Smooth muscle cell (in vitro differentiated cells): ENCODE results near the gene EIF1. TPM values are rescaled to one million over a fixed set of nuclear protein-coding genes. Genes with fewer than 3 reads are reported as not detected.

Experiments
- DNase-seq: peaks from one replicate; lab custom pipeline; 2025; ENCODE audit not compliant: unreplicated experiment; lab: John Stamatoyannopoulos, UW
- H2AFZ ChIP-seq: fragments of 200-600 bp; sonication (generic); 2 replicates; pipeline ENCODE4 v1.6.0; 2016; ENCODE audit warnings: antibody characterized with exemption, low read depth, mild to moderate bottlenecking
- H3F3A ChIP-seq: fragments of 200-600 bp; sonication (generic); 2 replicates; pipeline ENCODE4 v1.6.0; 2017; ENCODE audit warnings: antibody characterized with exemption, low read depth
- H3K27ac ChIP-seq: fragments of 200-600 bp; sonication (generic); 2 replicates; pipeline ENCODE4 v1.5.1; 2016; ENCODE audit warnings: low read depth, mild to moderate bottlenecking
- H3K27me3 ChIP-seq: fragments of 200-600 bp; sonication (generic); 2 replicates; pipeline ENCODE4 v1.6.1; 2016; ENCODE audit warnings: low read depth, mild to moderate bottlenecking
- H3K36me3 ChIP-seq: fragments of 200-600 bp; sonication (generic); 2 replicates; pipeline ENCODE4 v1.5.1; 2016; ENCODE audit warnings: low read depth
- H3K4me1 ChIP-seq: fragments of 200-600 bp; sonication (generic); 2 replicates; pipeline ENCODE4 v1.5.1; 2016; ENCODE audit warnings: low read depth
- H3K4me2 ChIP-seq: fragments of 200-600 bp; sonication (generic); 2 replicates; pipeline ENCODE4 v1.6.0; 2016; ENCODE audit warnings: mild to moderate bottlenecking
- H3K4me3 ChIP-seq: fragments of 200-600 bp; sonication (generic); 2 replicates; pipeline ENCODE4 v1.5.1; 2016; ENCODE audit warnings: mild to moderate bottlenecking
- H3K79me2 ChIP-seq: fragments of 200-600 bp; sonication (generic); 2 replicates; pipeline ENCODE4 v1.6.0; 2016; ENCODE audit warnings: low read depth, mild to moderate bottlenecking
- H3K9ac ChIP-seq: fragments of 200-600 bp; sonication (generic); 2 replicates; pipeline ENCODE4 v1.6.0; 2016; ENCODE audit warnings: low read depth
- H3K9me3 ChIP-seq: fragments of 200-600 bp; sonication (generic); replicated peaks from 2 replicates; pipeline ENCODE4 v1.5.1; 2016; ENCODE audit warnings: low read depth
- H4K20me1 ChIP-seq: fragments of 200-600 bp; sonication (generic); 2 replicates; pipeline ENCODE4 v1.6.0; 2016; ENCODE audit warnings: low read depth
- WGBS: methylation state at CpG from one replicate; pipeline ENCODE4 v1.1.7; 2016; ENCODE audit warnings: low lambda C conversion rate; 5-methylcytosine and 5-hydroxymethylcytosine counted together
- polyA plus RNA-seq: library from polyadenylated mRNA; unstranded; fragments of >200 nt; fragmentation: Nextera tagmentation; extraction: Ambion mirVana; gene quantifications from 2 replicates; pipeline ENCODE4 v1.2.1, GENCODE V29; 2016
- total RNA-seq: library from RNA; depleted of rRNA; stranded (reverse); fragments of >200 nt; gene quantifications from 2 replicates; pipeline ENCODE4 v1.2.3, GENCODE V29; 2014
- TF ChIP-seq, protein P1 (sequence below): fragments of 200-600 bp; sonication (generic); IDR thresholded peaks from 2 replicates; pipeline ENCODE4 v1.5.1; 2017; ENCODE audit warnings: borderline replicate concordance, mild to moderate bottlenecking, antibody characterized with exemption; ENCODE audit not compliant: insufficient read depth, poor library complexity, severe bottlenecking

The EIF1 gene
- total and polyA plus RNA-seq, 2 experiments from 2014 or later, result 360 to 1,301 TPM

DNA sequence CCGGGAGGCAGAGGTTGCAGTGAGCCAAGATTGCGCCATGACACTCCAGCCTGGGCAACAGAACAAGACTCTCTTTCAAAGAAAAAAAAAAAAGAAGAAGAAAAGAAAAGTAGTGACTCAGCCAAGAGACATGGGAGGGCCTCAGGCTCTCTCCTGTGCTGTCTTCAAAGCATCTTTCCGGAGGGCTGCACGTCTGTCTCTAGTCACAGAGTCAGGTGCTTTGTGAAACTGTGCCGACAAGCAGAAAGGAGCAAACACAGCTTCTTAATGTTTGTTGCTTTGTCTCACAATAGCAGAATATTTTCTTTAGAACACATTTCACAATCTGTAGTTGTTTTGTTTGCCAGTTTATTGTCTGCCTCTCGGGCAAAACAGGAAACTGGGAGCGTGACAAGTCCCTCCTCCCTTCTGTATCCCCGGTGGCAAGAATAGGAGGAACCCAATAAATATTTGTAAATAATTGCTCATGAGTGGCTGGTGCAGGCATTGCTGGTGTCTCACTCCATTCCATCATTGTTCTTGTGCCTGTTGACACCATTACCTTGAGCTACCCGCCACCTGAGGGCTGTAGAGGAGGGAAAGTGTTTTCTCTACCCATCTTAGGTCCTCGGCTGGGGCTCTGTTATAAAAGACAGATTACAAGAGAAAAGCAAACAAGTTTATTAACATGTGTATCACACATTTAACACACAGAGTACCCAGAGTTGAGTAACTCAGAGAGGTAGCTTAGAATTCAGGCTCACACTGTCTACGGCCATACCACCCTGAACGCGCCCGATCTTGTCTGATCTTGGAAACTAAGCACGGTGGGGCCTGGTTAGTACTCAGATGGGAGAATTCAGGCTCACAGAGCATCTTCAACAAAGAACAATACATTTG, 29.0 kb downstream of the EIF1 start:
- H3K4me2 ChIP-seq, result no peak overlapping the region
- no peaks in the 10 kb centered on the region for H3K79me2 ChIP-seq
- H3K36me3 ChIP-seq, result no peaks in the 10 kb centered on the region
- TF ChIP-seq, protein P1, sequence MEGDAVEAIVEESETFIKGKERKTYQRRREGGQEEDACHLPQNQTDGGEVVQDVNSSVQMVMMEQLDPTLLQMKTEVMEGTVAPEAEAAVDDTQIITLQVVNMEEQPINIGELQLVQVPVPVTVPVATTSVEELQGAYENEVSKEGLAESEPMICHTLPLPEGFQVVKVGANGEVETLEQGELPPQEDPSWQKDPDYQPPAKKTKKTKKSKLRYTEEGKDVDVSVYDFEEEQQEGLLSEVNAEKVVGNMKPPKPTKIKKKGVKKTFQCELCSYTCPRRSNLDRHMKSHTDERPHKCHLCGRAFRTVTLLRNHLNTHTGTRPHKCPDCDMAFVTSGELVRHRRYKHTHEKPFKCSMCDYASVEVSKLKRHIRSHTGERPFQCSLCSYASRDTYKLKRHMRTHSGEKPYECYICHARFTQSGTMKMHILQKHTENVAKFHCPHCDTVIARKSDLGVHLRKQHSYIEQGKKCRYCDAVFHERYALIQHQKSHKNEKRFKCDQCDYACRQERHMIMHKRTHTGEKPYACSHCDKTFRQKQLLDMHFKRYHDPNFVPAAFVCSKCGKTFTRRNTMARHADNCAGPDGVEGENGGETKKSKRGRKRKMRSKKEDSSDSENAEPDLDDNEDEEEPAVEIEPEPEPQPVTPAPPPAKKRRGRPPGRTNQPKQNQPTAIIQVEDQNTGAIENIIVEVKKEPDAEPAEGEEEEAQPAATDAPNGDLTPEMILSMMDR, result no peak
- no peaks in the 10 kb centered on the region for H3K27me3 ChIP-seq
- no peak overlapping the region for H3K4me3 ChIP-seq
- no peaks in the 10 kb centered on the region for H4K20me1 ChIP-seq
- H3F3A ChIP-seq, result no peaks in the 10 kb centered on the region
- H3K9ac ChIP-seq, result no peak overlapping the region
- no peak for DNase-seq
- no peak overlapping the region for H2AFZ ChIP-seq
- no peaks in the 10 kb centered on the region for H3K9me3 ChIP-seq
- 62% methylated on average over 15 of the region's 15 CpGs for WGBS
- peak overlapping the region; percentile 58 for H3K27ac ChIP-seq
- H3K4me1 ChIP-seq, result no peaks in the 10 kb centered on the region

DNA sequence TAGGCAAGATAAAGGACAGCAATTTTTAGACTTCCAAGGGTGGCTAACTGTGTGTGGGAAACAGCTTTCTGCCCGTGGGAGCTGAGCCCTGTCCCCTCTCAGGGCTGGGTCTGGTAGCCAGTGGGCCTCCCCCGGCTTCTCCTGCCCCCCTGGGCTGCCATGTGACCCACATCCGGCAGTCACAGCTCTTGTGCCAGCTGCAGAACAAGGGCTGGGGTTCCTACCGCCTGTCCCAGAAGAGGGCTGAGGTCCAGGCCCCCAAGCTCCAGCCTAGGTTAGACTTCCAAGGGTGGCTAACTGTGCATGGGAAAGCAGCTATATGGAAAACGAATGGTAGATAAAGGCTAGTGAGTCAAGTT, 29.6 kb downstream of the EIF1 start:
- H3K4me2 ChIP-seq, result no peak overlapping the region
- peak overlapping the region; percentile 58 for H3K27ac ChIP-seq
- no peaks in the 10 kb centered on the region for H3K27me3 ChIP-seq
- no peaks in the 10 kb centered on the region for H3K9me3 ChIP-seq
- H3F3A ChIP-seq, result no peaks in the 10 kb centered on the region
- no peaks in the 10 kb centered on the region for H3K4me1 ChIP-seq
- no peak overlapping the region for H3K9ac ChIP-seq
- H3K36me3 ChIP-seq, result no peaks in the 10 kb centered on the region
- DNase-seq, result no peak
- no peaks in the 10 kb centered on the region for H3K79me2 ChIP-seq
- TF ChIP-seq, protein P1, result no peak
- no peak overlapping the region for H2AFZ ChIP-seq
- H3K4me3 ChIP-seq, result no peak overlapping the region
- WGBS, result 85% methylated on average over 5 of the region's 5 CpGs
- no peaks in the 10 kb centered on the region for H4K20me1 ChIP-seq

DNA sequence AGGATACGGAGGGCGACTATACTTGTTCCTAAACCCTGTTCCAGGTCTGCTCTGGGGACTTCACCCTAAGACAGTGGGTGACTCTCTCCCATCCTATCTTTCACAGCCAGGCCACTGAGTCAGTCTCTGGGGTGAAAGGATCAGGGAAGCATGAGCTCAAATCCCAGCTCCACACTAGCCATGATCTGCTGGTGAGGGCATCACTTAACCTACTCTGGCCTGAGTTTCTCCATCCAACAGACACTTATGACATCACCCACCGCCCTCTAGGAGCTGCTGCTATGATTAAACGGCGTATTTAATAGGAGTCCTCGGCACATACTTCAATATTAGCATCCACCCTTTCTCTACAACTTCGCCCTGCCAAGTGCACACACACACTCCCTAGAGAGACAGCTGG, 33.5 kb downstream of the EIF1 start:
- Histone ChIP-seq H3K4me1 (no peaks in the 10 kb centered on the region), H3K4me2 (no peak overlapping the region), H3K79me2 (no peaks in the 10 kb centered on the region), H2AFZ (no peak overlapping the region), H3K9me3 (no peaks in the 10 kb centered on the region), H3K4me3 (no peak overlapping the region), H3K36me3 (no peaks in the 10 kb centered on the region), H4K20me1 (no peaks in the 10 kb centered on the region), H3K27ac (no peak overlapping the region), H3F3A (no peaks in the 10 kb centered on the region), H3K27me3 (no peaks in the 10 kb centered on the region), H3K9ac (no peak overlapping the region)
- no peak for DNase-seq
- TF ChIP-seq, protein P1, result no peak
- WGBS, result 94% methylated on average over 7 of the region's 7 CpGs
